ENCODE measurements around the gene TBX3. TPM values are rescaled to one million over a fixed set of nuclear protein-coding genes. Genes with fewer than 3 reads are reported as not detected.

TBX3 gene
- total RNA-seq, 2 experiments from 2014 or later, result not detected

DNA sequence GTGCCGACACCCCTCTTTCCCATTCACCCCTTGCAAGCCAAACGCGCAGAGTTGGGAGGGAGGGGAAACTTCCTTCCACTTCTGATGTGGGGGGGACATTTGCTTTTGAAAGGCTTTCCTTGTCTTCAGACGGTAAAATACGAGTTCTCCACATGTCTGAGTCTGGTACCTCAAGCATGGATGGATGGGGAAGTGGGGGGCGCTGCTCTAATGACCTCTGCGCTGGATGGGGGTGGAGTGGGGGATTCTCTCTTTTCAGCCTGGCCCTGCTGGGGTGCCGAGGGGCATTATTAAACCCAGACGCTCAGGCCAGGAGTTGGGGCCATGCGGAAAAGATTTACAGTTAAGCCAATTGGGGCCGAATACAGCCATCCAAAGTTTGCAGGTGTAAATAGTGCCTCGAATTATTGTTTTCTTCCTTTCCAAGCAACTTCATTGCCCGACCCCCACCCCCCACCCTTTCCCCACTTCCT is 9.1 kb upstream of the TBX3 start:
- Mint-ChIP-seq H3K4me1 (ENCODE audit: low read depth) (no peaks in the 10 kb centered on the region), H3K27me3 (peaks cover 91% of the 10 kb centered on the region), H3K9me3 (no peaks in the 10 kb centered on the region), H3K36me3 (ENCODE audit: low read depth) (no peaks in the 10 kb centered on the region), H3K4me3 (no peak overlapping the region), H3K27ac (no peak overlapping the region)
- TF ChIP-seq, protein P1, sequence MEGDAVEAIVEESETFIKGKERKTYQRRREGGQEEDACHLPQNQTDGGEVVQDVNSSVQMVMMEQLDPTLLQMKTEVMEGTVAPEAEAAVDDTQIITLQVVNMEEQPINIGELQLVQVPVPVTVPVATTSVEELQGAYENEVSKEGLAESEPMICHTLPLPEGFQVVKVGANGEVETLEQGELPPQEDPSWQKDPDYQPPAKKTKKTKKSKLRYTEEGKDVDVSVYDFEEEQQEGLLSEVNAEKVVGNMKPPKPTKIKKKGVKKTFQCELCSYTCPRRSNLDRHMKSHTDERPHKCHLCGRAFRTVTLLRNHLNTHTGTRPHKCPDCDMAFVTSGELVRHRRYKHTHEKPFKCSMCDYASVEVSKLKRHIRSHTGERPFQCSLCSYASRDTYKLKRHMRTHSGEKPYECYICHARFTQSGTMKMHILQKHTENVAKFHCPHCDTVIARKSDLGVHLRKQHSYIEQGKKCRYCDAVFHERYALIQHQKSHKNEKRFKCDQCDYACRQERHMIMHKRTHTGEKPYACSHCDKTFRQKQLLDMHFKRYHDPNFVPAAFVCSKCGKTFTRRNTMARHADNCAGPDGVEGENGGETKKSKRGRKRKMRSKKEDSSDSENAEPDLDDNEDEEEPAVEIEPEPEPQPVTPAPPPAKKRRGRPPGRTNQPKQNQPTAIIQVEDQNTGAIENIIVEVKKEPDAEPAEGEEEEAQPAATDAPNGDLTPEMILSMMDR (IDR thresholded peaks at IDR 0.05), result no peak
- ATAC-seq, result no peak
- DNase-seq, result no peak
- intact Hi-C loops (cut with micrococcal nuclease), result loop anchor here (10.0 kb wide), 1 partner anchor 1218 kb away; the partner anchor contains the start of gene LHX5
- ChIA-PET POLR2A (no interaction called here), CTCF (no interaction called here)

DNA sequence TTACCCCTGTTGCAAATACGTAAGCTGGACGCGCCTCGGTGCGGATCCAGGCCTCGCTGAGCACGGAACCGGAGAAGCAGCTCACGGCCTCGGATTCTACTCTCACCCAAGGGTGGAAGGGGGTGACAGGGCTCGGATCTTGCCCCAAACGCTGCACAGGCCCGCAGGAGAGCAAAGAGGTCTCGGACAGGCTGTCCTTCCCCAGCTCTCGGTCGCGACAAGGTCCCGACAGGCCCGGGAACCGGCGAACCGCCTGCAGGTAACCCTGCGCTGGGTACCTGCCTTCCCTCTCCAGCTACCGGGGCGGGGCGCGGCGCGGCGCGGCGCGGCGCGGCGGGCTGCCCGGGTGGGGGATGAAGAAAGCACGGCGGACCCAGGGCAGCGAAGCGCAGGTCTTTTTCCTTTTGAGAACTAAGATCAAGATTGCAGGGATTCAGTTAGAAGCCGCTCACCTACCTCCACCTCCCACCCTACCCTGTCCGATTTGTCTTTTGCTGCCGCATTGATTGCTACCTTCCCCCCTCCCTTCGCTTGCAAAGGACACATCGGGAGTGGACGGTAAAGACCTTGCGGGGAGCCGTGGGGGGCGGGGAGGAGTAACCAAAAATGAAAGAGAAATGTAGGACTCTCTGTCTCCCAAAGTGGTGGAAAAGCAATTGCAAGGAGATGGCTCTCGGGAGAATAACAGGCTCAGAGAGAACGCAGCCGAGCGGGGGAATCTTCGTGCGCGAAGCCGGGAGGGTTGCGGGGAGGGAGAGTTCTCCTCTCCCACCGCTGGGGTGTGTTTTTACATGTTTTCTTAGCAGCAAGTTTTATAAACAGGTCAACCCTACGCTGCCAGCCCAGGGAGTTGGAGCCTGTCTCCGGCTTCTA is 8.4 kb upstream of the TBX3 start:
- ChIA-PET CTCF (no interaction called here), POLR2A (no interaction called here)
- ATAC-seq, result no peak
- no peak for DNase-seq
- TF ChIP-seq, protein P1 (IDR thresholded peaks at IDR 0.05), result no peak
- H3K9me3 Mint-ChIP-seq, result no peaks in the 10 kb centered on the region
- no peak overlapping the region for H3K4me3 Mint-ChIP-seq
- peaks cover 90% of the 10 kb centered on the region for H3K27me3 Mint-ChIP-seq
- H3K27ac Mint-ChIP-seq, result no peak overlapping the region
- no peaks in the 10 kb centered on the region for H3K36me3 Mint-ChIP-seq (ENCODE audit: low read depth)
- intact Hi-C loops (cut with micrococcal nuclease), result loop anchor here (10.0 kb wide), 1 partner anchor 1218 kb away; the partner anchor contains the start of gene LHX5
- H3K4me1 Mint-ChIP-seq (ENCODE audit: low read depth), result no peaks in the 10 kb centered on the region

DNA sequence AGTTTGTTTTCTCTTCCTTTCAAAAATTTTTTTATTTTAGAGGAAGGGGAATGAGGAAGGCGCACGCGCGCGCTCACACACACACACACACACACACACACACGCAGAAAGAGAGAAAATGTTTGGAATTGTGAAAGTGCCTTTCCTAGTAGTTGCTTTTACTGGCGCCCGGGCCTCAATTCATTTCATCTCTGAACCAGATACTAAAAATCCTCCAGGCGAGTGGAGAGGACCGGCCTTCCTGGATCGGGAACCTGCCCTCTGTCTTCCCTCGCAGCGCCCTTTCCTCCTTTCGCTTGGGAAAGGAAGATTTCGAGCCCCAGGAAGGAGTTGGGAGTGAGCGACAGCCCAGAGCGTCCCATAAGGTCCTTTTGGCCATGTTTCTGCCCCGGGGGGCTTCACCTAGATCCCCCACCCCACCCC is 7.8 kb upstream of the TBX3 start:
- no peak for ATAC-seq
- H3K4me1 Mint-ChIP-seq (ENCODE audit: low read depth), result no peaks in the 10 kb centered on the region
- H3K36me3 Mint-ChIP-seq (ENCODE audit: low read depth), result no peaks in the 10 kb centered on the region
- no peak overlapping the region for H3K27ac Mint-ChIP-seq
- H3K4me3 Mint-ChIP-seq, result no peak overlapping the region
- intact Hi-C loops (cut with micrococcal nuclease), result loop anchor here (10.0 kb wide), 1 partner anchor 1217 kb away; the partner anchor contains the start of gene LHX5
- peaks cover 92% of the 10 kb centered on the region for H3K27me3 Mint-ChIP-seq
- no peaks in the 10 kb centered on the region for H3K9me3 Mint-ChIP-seq
- DNase-seq, result no peak
- ChIA-PET POLR2A (no interaction called here), CTCF (no interaction called here)
- TF ChIP-seq, protein P1 (IDR thresholded peaks at IDR 0.05), result no peak

DNA sequence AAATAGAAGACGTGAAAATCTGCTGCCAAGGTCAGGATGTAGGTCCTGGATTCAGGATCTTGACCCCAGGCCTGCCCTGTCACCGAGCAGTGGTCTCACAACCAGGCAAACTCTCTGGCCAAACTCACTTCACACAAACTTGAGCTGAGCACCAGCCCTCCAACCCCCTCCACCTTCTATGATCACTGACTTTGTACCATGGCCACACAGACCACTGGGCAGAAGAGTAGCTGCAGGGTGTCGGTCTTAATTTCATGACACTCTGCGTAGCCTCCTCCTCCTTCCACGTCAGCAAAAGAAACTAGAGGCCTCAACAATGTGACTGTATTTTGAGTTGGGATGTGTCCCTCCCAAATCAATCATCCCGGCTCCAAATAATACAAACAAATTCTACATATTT is 7.2 kb upstream of the TBX3 start:
- CTCF ChIA-PET, result no interaction called here
- Mint-ChIP-seq H3K27me3 (peaks cover 93% of the 10 kb centered on the region), H3K4me1 (ENCODE audit: low read depth) (no peaks in the 10 kb centered on the region), H3K27ac (no peak overlapping the region), H3K36me3 (ENCODE audit: low read depth) (no peaks in the 10 kb centered on the region), H3K9me3 (no peaks in the 10 kb centered on the region), H3K4me3 (no peak overlapping the region)
- DNase-seq, result no peak
- intact Hi-C loops (cut with micrococcal nuclease), result loop anchor here (10.0 kb wide), 1 partner anchor 1216 kb away; the partner anchor contains the start of gene LHX5
- POLR2A ChIA-PET, result no interaction called here
- no peak for ATAC-seq
- TF ChIP-seq, protein P1 (IDR thresholded peaks at IDR 0.05), result no peak

All from activated CD8-positive, alpha-beta T cell treated with anti-CD3 and anti-CD28 coated beads for 36 hours (primary cell).